Measurements from ENCODE around the gene GORASP1.
A peak's percentile ranks its signal among the peaks of the same experiment; 100 is the strongest.

The GORASP1 gene

DNA sequence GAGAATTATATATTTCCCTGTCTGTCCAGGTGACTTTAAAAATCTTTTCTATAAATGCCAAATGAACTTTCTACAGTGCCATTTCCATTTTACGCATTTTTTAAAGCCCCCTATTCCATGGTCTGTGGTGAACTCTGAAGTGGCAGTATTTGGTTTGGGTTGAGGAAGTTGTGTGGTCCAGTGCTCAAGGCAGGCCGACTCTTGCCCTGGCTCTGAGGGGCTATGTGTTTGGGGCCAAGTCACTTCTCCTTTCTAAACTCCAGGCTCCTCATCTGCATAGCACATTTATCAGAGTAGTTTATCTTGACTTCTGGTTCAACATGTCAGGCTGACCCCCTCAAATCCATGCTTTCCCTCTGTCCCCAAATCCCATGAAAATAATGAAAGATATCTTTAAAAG is 14.2 kb upstream of the GORASP1 start:
- Mint-ChIP-seq H3K9me3 (no peaks in the 10 kb centered on the region), H3K36me3 (ENCODE audit: low read depth) (no peaks in the 10 kb centered on the region), H3K4me3 (no peak overlapping the region), H3K4me1 (peaks cover 3% of the 10 kb centered on the region), H3K27me3 (no peaks in the 10 kb centered on the region), H3K27ac (no peak overlapping the region)
- DNase-seq (no peak), ATAC-seq (no peak)

DNA sequence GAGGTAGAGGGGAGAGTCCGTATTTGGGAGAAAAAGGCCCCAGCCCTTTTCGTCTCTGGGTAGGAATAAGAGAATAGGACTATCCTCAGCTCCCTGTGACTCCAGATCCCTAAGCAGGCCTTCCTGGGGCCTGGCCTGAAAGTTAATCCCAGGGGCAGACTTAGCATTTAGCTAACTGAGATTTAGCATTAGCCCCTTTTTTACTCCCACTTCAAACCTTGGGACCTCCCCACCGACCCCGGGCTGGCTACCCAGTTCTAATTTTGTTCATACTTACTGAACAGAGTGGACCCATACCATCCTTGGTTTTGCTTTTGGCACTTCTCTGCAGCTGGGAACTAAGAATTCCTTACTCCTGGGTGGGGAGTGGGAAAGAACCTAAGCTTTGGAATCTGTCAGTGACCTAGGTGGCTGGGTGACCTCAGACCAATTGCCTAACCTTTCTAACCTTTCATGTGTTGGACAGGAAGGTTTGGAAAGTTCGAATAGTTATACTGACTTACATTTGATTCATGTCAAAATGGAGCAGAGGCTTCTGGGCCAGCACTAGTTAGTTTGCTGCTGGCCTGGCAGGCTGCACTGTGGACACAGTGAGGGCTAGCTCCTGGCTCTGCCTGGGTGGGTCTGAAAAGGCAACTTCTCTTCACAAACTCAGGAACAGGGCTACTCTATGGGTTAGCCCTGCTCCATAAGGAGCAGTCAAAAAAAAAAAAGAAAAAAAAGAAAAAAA is 11.7 kb upstream of the GORASP1 start:
- H3K4me1 Mint-ChIP-seq = no peaks in the 10 kb centered on the region
- no peak for ATAC-seq
- H3K27me3 Mint-ChIP-seq = no peaks in the 10 kb centered on the region
- no peak overlapping the region for H3K4me3 Mint-ChIP-seq
- no peaks in the 10 kb centered on the region for H3K9me3 Mint-ChIP-seq
- H3K27ac Mint-ChIP-seq = no peak overlapping the region
- no peaks in the 10 kb centered on the region for H3K36me3 Mint-ChIP-seq (ENCODE audit: low read depth)
- DNase-seq = no peak

DNA sequence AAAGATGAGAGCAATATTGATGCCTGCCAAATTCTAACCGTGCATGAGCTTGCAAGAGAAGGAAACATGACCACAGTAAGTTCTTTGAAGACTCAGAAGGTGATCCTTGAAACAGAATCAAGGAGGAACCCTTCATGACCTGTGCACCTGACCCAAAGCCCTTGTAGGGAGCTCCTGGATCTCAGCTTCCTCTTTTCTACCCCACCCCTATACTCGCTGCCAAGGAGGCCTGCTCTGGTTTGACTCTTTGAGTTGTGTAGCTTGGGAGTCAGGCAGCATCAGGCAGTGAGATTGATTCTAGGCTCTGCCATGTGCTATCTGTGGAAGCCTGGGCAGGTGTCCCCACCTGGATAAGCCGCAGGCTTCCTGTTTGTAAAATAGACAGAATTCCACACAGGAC is 10.7 kb upstream of the GORASP1 start:
- Mint-ChIP-seq H3K36me3 (ENCODE audit: low read depth) (no peaks in the 10 kb centered on the region), H3K27ac (no peak overlapping the region)

DNA sequence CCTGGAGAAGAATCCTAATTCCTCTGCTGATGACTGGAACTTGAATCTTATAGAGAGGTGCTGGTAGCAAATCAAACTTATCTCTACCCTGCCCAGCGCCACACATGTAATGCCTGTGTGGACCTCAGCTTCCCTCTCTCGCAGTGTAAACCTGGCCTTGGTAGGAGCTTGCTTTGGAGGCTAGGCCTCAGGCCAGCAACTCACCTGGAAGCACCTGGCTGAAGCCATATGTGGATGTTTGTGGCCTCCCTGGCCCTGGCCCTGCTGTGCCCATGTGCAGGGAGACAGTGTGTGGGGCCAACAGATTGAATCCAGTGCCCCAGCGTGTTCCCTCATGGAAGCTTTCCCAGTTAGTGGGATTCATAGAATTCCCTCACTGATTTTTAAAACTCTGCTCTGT is 8.4 kb upstream of the GORASP1 start:
- ATAC-seq (no peak), DNase-seq (no peak)
- no peaks in the 10 kb centered on the region for H3K36me3 Mint-ChIP-seq (ENCODE audit: low read depth)
- no peaks in the 10 kb centered on the region for H3K9me3 Mint-ChIP-seq
- no peak overlapping the region for H3K27ac Mint-ChIP-seq
- no peaks in the 10 kb centered on the region for H3K27me3 Mint-ChIP-seq
- H3K4me1 Mint-ChIP-seq = no peaks in the 10 kb centered on the region
- no peak overlapping the region for H3K4me3 Mint-ChIP-seq

More for the DNA sequence above, 10.7 kb upstream of the GORASP1 start:
- ATAC-seq (no peak), DNase-seq (no peak)
- no peaks in the 10 kb centered on the region for H3K9me3 Mint-ChIP-seq
- no peaks in the 10 kb centered on the region for H3K27me3 Mint-ChIP-seq
- no peak overlapping the region for H3K4me3 Mint-ChIP-seq
- no peaks in the 10 kb centered on the region for H3K4me1 Mint-ChIP-seq

DNA sequence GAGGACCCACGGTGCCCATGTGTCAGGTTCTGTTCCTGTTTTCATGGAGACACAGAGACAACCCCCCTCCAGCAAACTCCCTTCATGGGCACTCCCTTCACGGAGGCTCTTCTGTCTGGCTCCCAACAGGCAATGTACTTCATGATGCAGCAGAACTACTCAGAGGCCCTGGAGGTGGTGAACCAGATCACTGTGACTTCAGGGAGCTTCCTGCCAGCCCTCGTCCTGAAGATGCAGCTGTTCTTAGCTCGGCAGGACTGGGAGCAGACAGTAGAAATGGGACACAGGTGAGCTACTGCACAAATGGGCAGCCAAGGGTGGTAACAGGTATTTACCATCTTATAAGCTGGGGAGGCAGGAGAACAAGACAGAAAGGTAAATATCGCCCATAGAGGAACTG is 7.0 kb upstream of the GORASP1 start:
- no peaks in the 10 kb centered on the region for H3K4me1 Mint-ChIP-seq
- no peaks in the 10 kb centered on the region for H3K9me3 Mint-ChIP-seq
- H3K27ac Mint-ChIP-seq = no peak overlapping the region
- H3K36me3 Mint-ChIP-seq (ENCODE audit: low read depth) = no peaks in the 10 kb centered on the region
- H3K4me3 Mint-ChIP-seq = no peak overlapping the region
- H3K27me3 Mint-ChIP-seq = no peaks in the 10 kb centered on the region
- no peak for ATAC-seq
- DNase-seq = no peak

DNA sequence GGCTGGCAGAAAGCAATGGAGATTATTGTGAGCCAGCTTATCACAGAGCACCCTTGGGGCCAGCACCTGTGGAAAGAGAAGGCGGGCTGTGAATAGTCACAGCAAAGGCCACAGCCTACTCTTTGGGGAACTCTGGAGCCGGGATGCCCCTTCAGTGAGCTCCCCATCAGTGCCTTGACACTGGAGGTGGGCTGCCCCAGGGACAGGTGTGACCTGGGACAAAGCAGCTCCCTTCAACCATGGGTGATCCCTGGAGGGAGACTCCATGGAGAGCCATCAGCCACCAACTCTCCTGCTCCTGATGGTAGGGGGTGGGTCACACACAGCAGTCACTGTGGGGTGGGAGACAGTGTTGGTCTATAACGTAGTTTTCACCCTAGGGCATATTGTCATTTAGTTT is 5.9 kb upstream of the GORASP1 start:
- no peaks in the 10 kb centered on the region for H3K9me3 Mint-ChIP-seq
- no peaks in the 10 kb centered on the region for H3K27me3 Mint-ChIP-seq
- DNase-seq (no peak), ATAC-seq (no peak)
- H3K27ac Mint-ChIP-seq = no peak overlapping the region
- no peaks in the 10 kb centered on the region for H3K36me3 Mint-ChIP-seq (ENCODE audit: low read depth)
- peaks cover 10% of the 10 kb centered on the region for H3K4me1 Mint-ChIP-seq
- H3K4me3 Mint-ChIP-seq = no peak overlapping the region

DNA sequence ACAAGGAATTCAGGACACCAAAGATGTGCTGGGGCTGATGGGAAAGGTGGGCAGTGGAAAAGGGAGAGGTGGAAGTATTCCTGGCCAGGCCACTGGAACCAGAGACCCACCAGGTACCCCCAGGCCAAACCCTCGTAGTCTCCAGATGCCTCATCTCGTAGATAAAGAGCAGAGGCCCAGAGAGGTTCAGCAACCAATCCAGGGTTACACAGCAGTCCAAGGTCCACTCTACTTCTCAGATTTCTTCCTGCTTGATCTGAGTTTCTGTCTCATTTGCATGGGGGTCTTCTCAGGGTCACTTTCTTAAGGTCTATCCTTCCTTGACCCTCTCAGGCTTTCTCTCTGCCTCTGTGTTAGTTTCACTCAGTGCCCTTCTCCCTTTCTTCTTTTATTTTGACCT is 5.1 kb upstream of the GORASP1 start:
- H3K9me3 Mint-ChIP-seq = no peaks in the 10 kb centered on the region
- no peaks in the 10 kb centered on the region for H3K36me3 Mint-ChIP-seq (ENCODE audit: low read depth)
- peaks cover 18% of the 10 kb centered on the region for H3K4me1 Mint-ChIP-seq
- no peak for ATAC-seq
- no peaks in the 10 kb centered on the region for H3K27me3 Mint-ChIP-seq
- H3K4me3 Mint-ChIP-seq = no peak overlapping the region
- no peak overlapping the region for H3K27ac Mint-ChIP-seq
- DNase-seq = no peak

DNA sequence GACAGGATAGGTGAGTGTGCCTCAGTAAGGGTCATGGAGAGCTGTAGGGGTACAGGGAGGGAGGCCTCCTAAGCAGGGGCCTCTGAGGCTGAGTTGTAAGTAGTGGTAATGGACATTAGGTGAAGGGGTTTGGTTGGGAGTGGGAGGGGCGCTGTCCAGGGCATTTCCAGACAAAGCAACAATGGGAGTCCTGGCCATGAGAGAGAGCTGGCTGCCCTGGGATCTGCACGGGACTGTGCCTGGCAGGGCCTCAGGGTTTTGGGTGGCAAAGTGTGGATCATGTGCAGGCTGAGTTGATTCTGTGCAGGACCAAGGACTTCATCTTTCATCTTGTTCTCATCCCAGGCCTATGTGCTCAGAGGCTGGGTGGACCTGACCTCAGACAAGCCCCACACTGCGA is 4.7 kb upstream of the GORASP1 start:
- Mint-ChIP-seq H3K4me1 (peaks cover 18% of the 10 kb centered on the region), H3K27me3 (no peaks in the 10 kb centered on the region), H3K4me3 (no peak overlapping the region), H3K27ac (no peak overlapping the region), H3K9me3 (no peaks in the 10 kb centered on the region), H3K36me3 (ENCODE audit: low read depth) (no peaks in the 10 kb centered on the region)
- ATAC-seq (no peak), DNase-seq (no peak)

DNA sequence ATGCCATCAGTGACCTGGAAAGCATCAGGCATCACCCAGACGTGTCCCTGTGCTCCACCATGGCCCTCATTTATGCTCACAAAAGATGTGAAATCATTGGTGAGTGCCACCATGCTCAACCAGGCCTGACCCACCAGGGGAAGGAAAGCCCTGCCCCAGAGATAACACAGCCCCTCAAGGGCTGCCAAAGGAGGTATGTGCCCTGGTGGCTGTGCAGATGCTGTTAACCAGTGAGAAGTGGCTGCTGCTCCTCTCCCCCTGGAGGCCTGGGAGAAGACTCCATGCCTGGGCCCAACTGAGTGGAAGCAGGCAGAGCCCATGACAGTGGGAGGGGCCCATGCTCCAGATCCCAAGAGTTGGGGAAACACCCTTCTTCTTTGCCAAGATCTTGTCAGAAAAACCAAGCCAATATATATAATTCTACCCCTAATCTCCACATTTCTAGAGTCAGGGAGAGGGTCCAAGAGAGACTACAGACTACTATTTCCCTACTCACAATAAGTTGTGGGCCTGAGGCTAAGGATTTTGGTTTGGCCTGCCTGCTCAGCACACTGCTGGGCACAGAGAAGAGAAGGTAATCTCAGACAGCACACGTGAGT is 2.7 kb upstream of the GORASP1 start:
- H3K4me3 Mint-ChIP-seq = no peak overlapping the region
- no peaks in the 10 kb centered on the region for H3K9me3 Mint-ChIP-seq
- ATAC-seq (no peak), DNase-seq (no peak)
- peaks cover 35% of the 10 kb centered on the region for H3K4me1 Mint-ChIP-seq
- H3K36me3 Mint-ChIP-seq (ENCODE audit: low read depth) = no peaks in the 10 kb centered on the region
- no peaks in the 10 kb centered on the region for H3K27me3 Mint-ChIP-seq
- H3K27ac Mint-ChIP-seq = no peak overlapping the region

GRCh38 chr3:39109086-39109485 is 1.7 kb upstream of the GORASP1 start:
- H3K4me3 Mint-ChIP-seq = no peak overlapping the region
- no peak for DNase-seq

DNA sequence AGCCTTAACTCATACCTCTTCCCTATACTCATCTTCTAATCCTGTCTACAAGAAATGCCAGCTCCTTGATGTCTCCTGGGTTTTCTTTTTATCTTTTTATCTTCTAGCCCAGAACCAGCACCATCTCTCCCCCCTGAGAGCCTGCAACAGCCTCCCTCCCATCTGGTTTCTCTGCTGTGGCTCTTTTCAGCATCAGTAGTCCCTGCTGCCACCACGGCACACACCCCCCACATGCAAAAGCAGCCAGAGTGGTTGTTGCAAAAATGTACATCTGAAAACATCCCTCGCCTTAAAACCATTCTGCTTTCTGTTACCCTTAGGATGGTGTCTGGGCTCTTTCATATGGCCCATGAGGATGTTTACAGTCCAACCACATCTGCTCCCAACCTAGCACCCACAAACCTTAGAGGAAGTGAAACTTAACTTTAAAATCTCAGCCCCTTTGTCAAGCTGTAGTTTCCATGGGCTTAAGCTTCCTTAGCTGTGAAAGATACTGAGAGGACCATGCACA is 828 bp upstream of the GORASP1 start:
- Mint-ChIP-seq H3K36me3 (ENCODE audit: low read depth) (no peaks in the 10 kb centered on the region), H3K27ac (peak overlapping the region; percentile 76), H3K4me3 (peak overlapping the region; percentile 90), H3K4me1 (peaks cover 38% of the 10 kb centered on the region), H3K27me3 (no peaks in the 10 kb centered on the region), H3K9me3 (no peaks in the 10 kb centered on the region)
- DNase-seq (no peak), ATAC-seq (peak; percentile 35)

More at GRCh38 chr3:39109086-39109485, 1.7 kb upstream of the GORASP1 start:
- Mint-ChIP-seq H3K27ac (no peak overlapping the region), H3K9me3 (no peaks in the 10 kb centered on the region), H3K27me3 (no peaks in the 10 kb centered on the region), H3K36me3 (ENCODE audit: low read depth) (no peaks in the 10 kb centered on the region), H3K4me1 (peaks cover 38% of the 10 kb centered on the region)
- no peak for ATAC-seq

DNA sequence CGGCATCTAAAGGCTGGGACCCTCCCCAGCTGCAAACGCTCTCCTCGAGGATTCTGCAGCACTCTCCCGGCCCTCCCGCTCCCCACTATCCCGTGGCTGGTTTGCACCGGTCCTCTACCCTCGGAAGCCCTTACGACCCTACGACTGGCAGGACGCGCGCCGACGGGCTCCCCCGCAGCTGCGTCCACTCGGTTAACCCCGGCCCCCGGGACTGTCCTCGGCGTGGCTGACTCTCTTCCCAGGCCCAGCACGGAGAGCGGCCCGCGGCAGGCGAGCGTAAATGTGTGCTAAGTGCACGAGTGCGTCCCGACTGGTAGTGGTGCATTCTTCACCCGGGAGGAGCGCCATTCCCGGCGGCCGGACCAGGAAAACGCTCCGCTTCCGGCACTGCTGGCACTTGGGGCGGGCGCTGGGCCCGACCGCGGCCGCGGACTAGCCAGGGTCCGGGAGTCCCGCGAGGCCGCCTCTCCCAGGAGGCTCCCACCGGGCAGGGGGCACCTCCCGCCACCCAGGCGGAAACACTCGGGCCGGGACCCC is 508 bp downstream of the GORASP1 start:
- Mint-ChIP-seq H3K9me3 (no peaks in the 10 kb centered on the region), H3K27me3 (no peaks in the 10 kb centered on the region), H3K36me3 (ENCODE audit: low read depth) (no peaks in the 10 kb centered on the region), H3K4me1 (peaks cover 40% of the 10 kb centered on the region), H3K4me3 (peak overlapping the region; percentile 87), H3K27ac (peak overlapping the region; percentile 51)
- peak; percentile 31 for DNase-seq
- no peak for ATAC-seq

DNA sequence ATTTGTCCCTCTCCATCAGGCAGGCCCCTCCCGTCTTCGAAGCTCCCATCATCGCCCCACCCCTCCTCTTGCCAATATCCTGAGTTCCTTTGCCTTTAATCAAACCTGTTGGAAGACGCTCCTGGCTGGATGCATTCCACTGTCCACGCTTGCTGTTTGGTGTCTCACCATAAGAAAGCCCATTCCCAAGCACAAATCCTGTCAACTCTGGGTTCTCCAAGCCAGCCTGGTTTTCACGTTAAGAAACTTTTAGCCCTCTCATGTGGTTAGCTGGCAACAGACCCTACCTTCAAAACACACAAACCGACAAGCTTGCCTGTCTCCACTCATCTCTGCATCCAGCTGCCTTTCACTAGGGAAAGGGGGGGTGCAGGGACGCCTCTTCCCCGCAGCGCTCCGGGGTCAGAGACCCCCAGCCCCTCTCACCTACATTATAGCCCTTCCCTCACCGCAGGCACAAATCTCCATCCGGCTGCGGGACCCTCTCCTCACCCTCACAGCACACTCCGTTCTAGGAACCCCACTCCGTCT is 1.1 kb downstream of the GORASP1 start:
- H3K4me1 Mint-ChIP-seq = peaks cover 40% of the 10 kb centered on the region
- ATAC-seq = no peak
- no peak for DNase-seq

GRCh38 chr3:39105687-39106063 is 1.8 kb downstream of the GORASP1 start:
- H3K27ac Mint-ChIP-seq = no peak overlapping the region
- DNase-seq = no peak
- no peaks in the 10 kb centered on the region for H3K27me3 Mint-ChIP-seq
- H3K4me3 Mint-ChIP-seq = peak overlapping the region; percentile 87
- H3K9me3 Mint-ChIP-seq = no peaks in the 10 kb centered on the region
- H3K4me1 Mint-ChIP-seq = peaks cover 40% of the 10 kb centered on the region
- no peaks in the 10 kb centered on the region for H3K36me3 Mint-ChIP-seq (ENCODE audit: low read depth)
- ATAC-seq = no peak

More for the DNA sequence above, 1.1 kb downstream of the GORASP1 start:
- no peaks in the 10 kb centered on the region for H3K27me3 Mint-ChIP-seq
- no peaks in the 10 kb centered on the region for H3K36me3 Mint-ChIP-seq (ENCODE audit: low read depth)
- peak overlapping the region; percentile 51 for H3K27ac Mint-ChIP-seq
- peak overlapping the region; percentile 87 for H3K4me3 Mint-ChIP-seq
- no peaks in the 10 kb centered on the region for H3K9me3 Mint-ChIP-seq

Measured in activated naive CD8-positive, alpha-beta T cell treated with anti-CD3 and anti-CD28 coated beads, Interleukin-2, amount 50 U/mL, for 24 hours (primary cell).